ENCODE measurements around the gene TOM1L1.

Gene TOM1L1

GRCh38 chr17:54901230-54901822 is 674 bp downstream of the TOM1L1 start (continued):
- TF ChIP-seq ZBTB1 (tag by site-specific recombination; IDR thresholded peaks at IDR 0.05) (no peak), ZNF639 (tag by site-specific recombination; IDR thresholded peaks at IDR 0.05) (no peak), AEBP2 (tag by site-specific recombination; IDR thresholded peaks at IDR 0.05; ENCODE audit: borderline replicate concordance) (no peak), FEZF1 (tag by site-specific recombination; IDR thresholded peaks at IDR 0.05) (peak; percentile 38; the same call in 1 of the 2 replicates), REPIN1 (tag by site-specific recombination; IDR thresholded peaks at IDR 0.05; ENCODE audit: low read depth) (no peak), ZNF37A (tag by site-specific recombination; IDR thresholded peaks at IDR 0.05) (no peak), ZNF768 (tag by site-specific recombination; IDR thresholded peaks at IDR 0.05) (no peak), BCL11B (tag by site-specific recombination; IDR thresholded peaks at IDR 0.05; ENCODE audit: low read depth) (no peak), ZNF610 (tag by site-specific recombination; IDR thresholded peaks at IDR 0.05; ENCODE audit: borderline replicate concordance) (no peak), ZNF366 (tag by site-specific recombination; conservative IDR thresholded peaks at IDR 0.05) (peak; percentile 81), ZNF394 (tag by site-specific recombination; IDR thresholded peaks at IDR 0.05; ENCODE audit: borderline replicate concordance) (peak; percentile 22; the same call in 1 of the 2 replicates), ZNF76 (tag by site-specific recombination; IDR thresholded peaks at IDR 0.05; ENCODE audit: borderline replicate concordance, low read depth) (no peak), ELK4 (IDR thresholded peaks at IDR 0.05; ENCODE audit: borderline replicate concordance, low read depth, low read length) (no peak), TRIM28 (IDR thresholded peaks at IDR 0.05; ENCODE audit: borderline replicate concordance, low read length) (0 out of 2 replicates have a peak, but pooled peaks have one; percentile 26), KLF10 (tag by site-specific recombination; IDR thresholded peaks at IDR 0.05) (peak; percentile 84), ZBTB26 (tag by site-specific recombination; optimal IDR thresholded peaks at IDR 0.05) (no peak), EGR2 (tag by site-specific recombination; IDR thresholded peaks at IDR 0.05; ENCODE audit: low read depth) (no peak), CTCF (tag by site-specific recombination; IDR thresholded peaks at IDR 0.05) (no peak), ZNF19 (tag by site-specific recombination; IDR thresholded peaks at IDR 0.05; ENCODE audit: low read depth) (no peak), RBAK (tag by site-specific recombination; IDR thresholded peaks at IDR 0.05) (no peak), KLF9 (tag by site-specific recombination; IDR thresholded peaks at IDR 0.05; ENCODE audit: low read depth) (peak; percentile 75)
- TF ChIP-seq, protein P1, sequence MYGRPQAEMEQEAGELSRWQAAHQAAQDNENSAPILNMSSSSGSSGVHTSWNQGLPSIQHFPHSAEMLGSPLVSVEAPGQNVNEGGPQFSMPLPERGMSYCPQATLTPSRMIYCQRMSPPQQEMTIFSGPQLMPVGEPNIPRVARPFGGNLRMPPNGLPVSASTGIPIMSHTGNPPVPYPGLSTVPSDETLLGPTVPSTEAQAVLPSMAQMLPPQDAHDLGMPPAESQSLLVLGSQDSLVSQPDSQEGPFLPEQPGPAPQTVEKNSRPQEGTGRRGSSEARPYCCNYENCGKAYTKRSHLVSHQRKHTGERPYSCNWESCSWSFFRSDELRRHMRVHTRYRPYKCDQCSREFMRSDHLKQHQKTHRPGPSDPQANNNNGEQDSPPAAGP (tag by site-specific recombination; IDR thresholded peaks at IDR 0.05): peak; percentile 73; the same call in 1 of the 2 replicates
- TF ChIP-seq, protein P2, sequence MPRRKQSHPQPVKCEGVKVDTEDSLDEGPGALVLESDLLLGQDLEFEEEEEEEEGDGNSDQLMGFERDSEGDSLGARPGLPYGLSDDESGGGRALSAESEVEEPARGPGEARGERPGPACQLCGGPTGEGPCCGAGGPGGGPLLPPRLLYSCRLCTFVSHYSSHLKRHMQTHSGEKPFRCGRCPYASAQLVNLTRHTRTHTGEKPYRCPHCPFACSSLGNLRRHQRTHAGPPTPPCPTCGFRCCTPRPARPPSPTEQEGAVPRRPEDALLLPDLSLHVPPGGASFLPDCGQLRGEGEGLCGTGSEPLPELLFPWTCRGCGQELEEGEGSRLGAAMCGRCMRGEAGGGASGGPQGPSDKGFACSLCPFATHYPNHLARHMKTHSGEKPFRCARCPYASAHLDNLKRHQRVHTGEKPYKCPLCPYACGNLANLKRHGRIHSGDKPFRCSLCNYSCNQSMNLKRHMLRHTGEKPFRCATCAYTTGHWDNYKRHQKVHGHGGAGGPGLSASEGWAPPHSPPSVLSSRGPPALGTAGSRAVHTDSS (tag by site-specific recombination; IDR thresholded peaks at IDR 0.05): peak; percentile 9; the same call in 1 of the 2 replicates
- TF ChIP-seq, protein P3, sequence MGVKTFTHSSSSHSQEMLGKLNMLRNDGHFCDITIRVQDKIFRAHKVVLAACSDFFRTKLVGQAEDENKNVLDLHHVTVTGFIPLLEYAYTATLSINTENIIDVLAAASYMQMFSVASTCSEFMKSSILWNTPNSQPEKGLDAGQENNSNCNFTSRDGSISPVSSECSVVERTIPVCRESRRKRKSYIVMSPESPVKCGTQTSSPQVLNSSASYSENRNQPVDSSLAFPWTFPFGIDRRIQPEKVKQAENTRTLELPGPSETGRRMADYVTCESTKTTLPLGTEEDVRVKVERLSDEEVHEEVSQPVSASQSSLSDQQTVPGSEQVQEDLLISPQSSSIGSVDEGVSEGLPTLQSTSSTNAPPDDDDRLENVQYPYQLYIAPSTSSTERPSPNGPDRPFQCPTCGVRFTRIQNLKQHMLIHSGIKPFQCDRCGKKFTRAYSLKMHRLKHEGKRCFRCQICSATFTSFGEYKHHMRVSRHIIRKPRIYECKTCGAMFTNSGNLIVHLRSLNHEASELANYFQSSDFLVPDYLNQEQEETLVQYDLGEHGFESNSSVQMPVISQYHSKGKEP (tag by site-specific recombination; IDR thresholded peaks at IDR 0.05): 0 out of 2 replicates have a peak, but pooled peaks have one; percentile 11
- TF ChIP-seq, protein P4, sequence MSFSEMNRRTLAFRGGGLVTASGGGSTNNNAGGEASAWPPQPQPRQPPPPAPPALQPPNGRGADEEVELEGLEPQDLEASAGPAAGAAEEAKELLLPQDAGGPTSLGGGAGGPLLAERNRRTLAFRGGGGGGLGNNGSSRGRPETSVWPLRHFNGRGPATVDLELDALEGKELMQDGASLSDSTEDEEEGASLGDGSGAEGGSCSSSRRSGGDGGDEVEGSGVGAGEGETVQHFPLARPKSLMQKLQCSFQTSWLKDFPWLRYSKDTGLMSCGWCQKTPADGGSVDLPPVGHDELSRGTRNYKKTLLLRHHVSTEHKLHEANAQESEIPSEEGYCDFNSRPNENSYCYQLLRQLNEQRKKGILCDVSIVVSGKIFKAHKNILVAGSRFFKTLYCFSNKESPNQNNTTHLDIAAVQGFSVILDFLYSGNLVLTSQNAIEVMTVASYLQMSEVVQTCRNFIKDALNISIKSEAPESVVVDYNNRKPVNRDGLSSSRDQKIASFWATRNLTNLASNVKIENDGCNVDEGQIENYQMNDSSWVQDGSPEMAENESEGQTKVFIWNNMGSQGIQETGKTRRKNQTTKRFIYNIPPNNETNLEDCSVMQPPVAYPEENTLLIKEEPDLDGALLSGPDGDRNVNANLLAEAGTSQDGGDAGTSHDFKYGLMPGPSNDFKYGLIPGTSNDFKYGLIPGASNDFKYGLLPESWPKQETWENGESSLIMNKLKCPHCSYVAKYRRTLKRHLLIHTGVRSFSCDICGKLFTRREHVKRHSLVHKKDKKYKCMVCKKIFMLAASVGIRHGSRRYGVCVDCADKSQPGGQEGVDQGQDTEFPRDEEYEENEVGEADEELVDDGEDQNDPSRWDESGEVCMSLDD (tag by site-specific recombination; IDR thresholded peaks at IDR 0.05): no peak
